ENCODE measurements around the gene LINC00237.

- no peak for TF ChIP-seq CTCF (IDR thresholded peaks at IDR 0.05)
- no peak for TF ChIP-seq EZH2 (IDR thresholded peaks at IDR 0.05; ENCODE audit: borderline replicate concordance, insufficient read depth, low read depth, low read length, poor library complexity, severe bottlenecking)
Measured at GRCh38 chr20:21053002-21053762, 53.0 kb downstream of the LINC00237 start.

Measured in B cell (primary cell).